Endothelial cell of umbilical vein (primary cell): ENCODE data around the gene APC2. TPM values are rescaled to one million over a fixed set of nuclear protein-coding genes. Genes with fewer than 3 reads are reported as not detected.

ENCODE experiments used
- BruUV-seq: library from RNA; stranded (reverse); fragments of 400-500 nt; replicated peaks from 2 replicates; lab custom pipeline; 2021; lab: Mats Ljungman, UMichigan
- CTCF ChIA-PET: fragments of 300-600, 350-600 bp; sonication (Branson Sonifier 250); formaldehyde crosslinking; loops from one replicate; lab custom pipeline; 2021; ENCODE audit warnings: antibody characterized with exemption, inconsistent platforms; lab: Charles Lee
- POLR2A ChIA-PET: fragments of 300-600, 350-600 bp; sonication (Branson Sonifier 250); formaldehyde crosslinking; loops from one replicate; lab custom pipeline; 2021; ENCODE audit warnings: antibody characterized with exemption, inconsistent platforms; lab: Charles Lee
- DNase-seq: peaks from one replicate; pipeline ENCODE4 v3.0.0-alpha.2; 2011; ENCODE audit warnings: low read depth, low spot score
- FAIRE-seq: peaks from 2 replicates; lab custom pipeline; 2011; peaks lifted over from hg19 to GRCh38; lab: Jason Lieb, UNC
- H2AFZ ChIP-seq: 2 replicates; pipeline ENCODE4 v1.6.0; 2012; ENCODE audit warnings: low read depth, low read length, control low read depth, inconsistent platforms
- H3K27ac ChIP-seq: 2 replicates; pipeline ENCODE4 v1.5.1; 2011; ENCODE audit warnings: low read depth, mild to moderate bottlenecking, control low read depth, low read length, moderate library complexity; ENCODE audit not compliant: insufficient read depth
- H3K27me3 ChIP-seq, 2 experiments: 2 replicates each; pipeline versions ENCODE4 v1.6.0 to v1.6.1; 2011; ENCODE audit warnings: low read length in 2 of 2, mixed read lengths in 1 of 2; ENCODE audit not compliant: control insufficient read depth in 2 of 2, insufficient read depth in 2 of 2
- H3K36me3 ChIP-seq, 2 experiments: 2 replicates in 1 of 2; 3 replicates in 1 of 2; pipeline ENCODE4 v1.5.1; 2011; ENCODE audit warnings: low read length in 2 of 2, mild to moderate bottlenecking in 1 of 2, moderate library complexity in 1 of 2; ENCODE audit not compliant: control insufficient read depth in 2 of 2, insufficient read depth in 2 of 2; ENCODE audit errors: extremely low read depth in 1 of 2
- H3K4me1 ChIP-seq: 3 replicates; pipeline ENCODE4 v1.5.1; 2011; ENCODE audit warnings: mild to moderate bottlenecking, low read length; ENCODE audit not compliant: control insufficient read depth, insufficient read depth; ENCODE audit errors: extremely low read depth
- H3K4me2 ChIP-seq: 2 replicates; pipeline ENCODE4 v1.6.1; 2011; ENCODE audit warnings: low read length, control low read depth, mixed read lengths; ENCODE audit not compliant: insufficient read depth
- H3K4me3 ChIP-seq, 3 experiments: fragments of 200-600 bp in 1 of 3; sonication (generic), shearing (Covaris generic) in 1 of 3; replicated peaks in 1 of 3; 2 replicates each; pipeline ENCODE4 v1.5.1; 2011 to 2016; ENCODE audit warnings: control low read depth in 3 of 3, low read length in 3 of 3, mild to moderate bottlenecking in 2 of 3, inconsistent platforms in 1 of 3, low read depth in 1 of 3, moderate library complexity in 1 of 3; ENCODE audit not compliant: insufficient read depth in 1 of 3
- H3K79me2 ChIP-seq: 2 replicates; pipeline ENCODE4 v1.6.0; 2012; ENCODE audit warnings: low read length, inconsistent platforms; ENCODE audit not compliant: control insufficient read depth, insufficient read depth
- H3K9ac ChIP-seq: replicated peaks from 2 replicates; pipeline ENCODE3; 2011; ENCODE audit warnings: low read length, control low read depth; ENCODE audit not compliant: insufficient read depth; ENCODE audit errors: extremely low read depth
- H3K9me1 ChIP-seq: replicated peaks from 3 replicates; pipeline ENCODE4 v1.6.0; 2011; ENCODE audit warnings: mild to moderate bottlenecking, low read length; ENCODE audit not compliant: control insufficient read depth, insufficient read depth; ENCODE audit errors: extremely low read depth
- H3K9me3 ChIP-seq: replicated peaks from 2 replicates; pipeline ENCODE4 v1.5.1; 2012; ENCODE audit warnings: low read length, inconsistent platforms; ENCODE audit not compliant: control insufficient read depth, insufficient read depth
- H4K20me1 ChIP-seq: replicated peaks from 2 replicates; pipeline ENCODE3; 2011; ENCODE audit warnings: mild to moderate bottlenecking, low read length; ENCODE audit not compliant: control insufficient read depth, insufficient read depth; ENCODE audit errors: extremely low read depth
- EZH2 ChIP-seq: IDR thresholded peaks from 2 replicates; pipeline ENCODE4 v1.6.1; 2012; ENCODE audit warnings: borderline replicate concordance, low read depth, mild to moderate bottlenecking, moderate library complexity, low read length, inconsistent platforms; ENCODE audit not compliant: severe bottlenecking
- FOS ChIP-seq: IDR thresholded peaks from 2 replicates; pipeline ENCODE4 v1.6.1; 2011; ENCODE audit warnings: mild to moderate bottlenecking, low read length, moderate library complexity, borderline replicate concordance; ENCODE audit not compliant: insufficient read depth
- GATA2 ChIP-seq: IDR thresholded peaks from 2 replicates; pipeline ENCODE4 v1.7.0; 2011; ENCODE audit warnings: low read depth, mild to moderate bottlenecking, moderate library complexity, mixed read lengths, low read length; ENCODE audit not compliant: insufficient read length, insufficient read depth
- JUN ChIP-seq: IDR thresholded peaks from 2 replicates; pipeline ENCODE4 v1.6.1; 2011; ENCODE audit warnings: borderline replicate concordance, low read depth; ENCODE audit not compliant: insufficient read length, insufficient read depth
- MYC ChIP-seq: IDR thresholded peaks from one replicate; pipeline ENCODE4 v1.6.1; 2011; ENCODE audit warnings: mild to moderate bottlenecking, low read depth, low read length
- POLR2A ChIP-seq: IDR thresholded peaks from 2 replicates; pipeline ENCODE4 v1.6.1; 2012; ENCODE audit warnings: low read depth, mild to moderate bottlenecking, control low read depth, low read length
- POLR2AphosphoS5 ChIP-seq: IDR thresholded peaks from 2 replicates; pipeline ENCODE4 v1.6.1; 2012; ENCODE audit warnings: low read depth, mild to moderate bottlenecking, control low read depth, low read length, moderate library complexity; ENCODE audit not compliant: insufficient read depth
- dilution Hi-C: fragments of 300-500 bp; cut with MboI; formaldehyde crosslinking; loops from one replicate; pipeline ENCODE4 v1.15.0; 2019; ENCODE audit warnings: low sequenced_read_pairs; ENCODE audit not compliant: extremely low pct_ligation_motif_present
- intact Hi-C: fragments of 100-400 bp; cut with micrococcal nuclease; formaldehyde crosslinking; loops from one replicate; pipeline ENCODE4 v1.10.0; 2022
- polyA plus RNA-seq, 4 experiments: library from polyadenylated mRNA; depleted of rRNA in 3 of 4; stranded (reverse) in 3 of 4; unstranded in 1 of 4; fragments of >200 nt; gene quantifications; 2 replicates each; pipeline versions ENCODE4 v1.2.1 to v1.2.3, GENCODE V29; 2011 to 2012; ENCODE audit warnings: missing spikeins in 1 of 4
- total RNA-seq: library from RNA; stranded (reverse); gene quantifications from 2 replicates; pipeline ENCODE4 v1.2.3, GENCODE V29; 2021
- TF ChIP-seq, protein P1 (sequence below), 2 donors: IDR thresholded peaks; 1 replicate in 1 of 2; 2 replicates in 1 of 2; pipeline ENCODE4 v1.5.1; 2011; ENCODE audit warnings: low read length in 2 of 2, mild to moderate bottlenecking in 2 of 2, moderate library complexity in 2 of 2, control low read depth in 1 of 2, inconsistent platforms in 1 of 2, low read depth in 1 of 2; ENCODE audit not compliant: insufficient read depth in 1 of 2; ENCODE audit errors: extremely low read depth in 1 of 2
- TF ChIP-seq, protein P2 (sequence below): IDR thresholded peaks from 2 replicates; pipeline ENCODE4 v1.6.1; 2011; ENCODE audit not compliant: insufficient read depth, insufficient read length

APC2 gene
- total and polyA plus RNA-seq, 2 donors (not counting 3 experiments of a cell fraction or from before 2014, with no cell fraction given): 0.01 to 0.04 TPM

DNA sequence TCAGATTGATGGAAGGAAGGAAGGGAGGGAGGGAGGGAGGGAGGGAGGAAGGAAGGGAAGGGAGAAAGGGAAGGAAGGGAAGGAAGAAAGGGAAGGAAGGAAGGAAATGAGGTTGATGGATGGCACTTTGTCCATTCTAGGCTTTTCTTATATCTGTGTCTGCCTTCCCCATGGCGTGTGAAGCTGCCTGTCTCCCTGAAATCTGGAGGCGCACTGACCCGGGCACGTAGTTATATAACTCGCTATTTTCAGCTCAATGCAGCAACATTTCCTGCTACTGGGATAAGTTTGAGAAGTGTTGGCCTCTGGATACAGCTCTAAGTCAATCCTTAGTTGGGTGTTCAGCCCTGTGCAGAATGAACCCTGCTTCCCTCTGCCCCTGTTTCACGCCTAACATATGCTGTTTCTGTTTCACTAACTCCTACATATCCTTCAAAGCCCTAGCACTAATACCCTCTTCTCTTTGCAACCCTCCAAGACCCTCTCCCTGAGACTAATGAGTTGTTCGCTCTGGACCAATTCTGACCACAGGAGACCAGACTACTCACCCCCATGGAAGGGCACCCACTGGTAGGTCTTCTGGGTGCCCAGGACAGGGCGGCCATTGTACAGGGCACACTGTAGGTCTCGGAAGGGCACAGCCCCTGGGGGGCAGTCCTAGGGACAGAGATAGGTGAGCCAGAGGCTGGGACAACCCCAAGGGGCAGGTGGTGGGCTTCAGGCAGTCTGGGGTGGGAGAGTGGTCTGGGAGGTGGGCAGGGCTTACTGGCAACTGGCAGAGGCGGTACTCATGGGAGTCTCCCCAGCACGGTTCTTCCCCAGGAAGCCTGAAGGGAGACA lies 59.9 kb downstream of the APC2 start:
- no peaks in the 10 kb centered on the region for H4K20me1 ChIP-seq
- H3K9me3 ChIP-seq: no peaks in the 10 kb centered on the region
- no peak overlapping the region for H3K27ac ChIP-seq
- FAIRE-seq (no peak), DNase-seq (no peak)
- no TSS peak for BruUV-seq
- H2AFZ ChIP-seq: no peak overlapping the region
- H3K9ac ChIP-seq: no peak overlapping the region
- H3K4me2 ChIP-seq: no peak overlapping the region
- H3K36me3 ChIP-seq: no peaks in the 10 kb centered on the region
- ChIA-PET CTCF (interaction anchor here (0.8 to 1.1 kb wide), 4 partner anchors 12 to 316 kb away, joined by 3 to 10 read pairs (median 3); no protein-coding TSS in a partner anchor), POLR2A (no interaction called here)
- H3K4me3 ChIP-seq: no peak overlapping the region
- intact Hi-C loops: loop anchor here (5.0 kb wide), 1 partner anchor 228 kb away; no protein-coding TSS in a partner anchor
- dilution Hi-C loops: no loop called here
- no peaks in the 10 kb centered on the region for H3K9me1 ChIP-seq
- no peaks in the 10 kb centered on the region for H3K4me1 ChIP-seq
- H3K79me2 ChIP-seq: no peaks in the 10 kb centered on the region
- TF ChIP-seq POLR2AphosphoS5 (no peak), FOS (no peak), JUN (no peak), MYC (no peak), EZH2 (no peak), GATA2 (no peak), POLR2A (no peak)
- TF ChIP-seq, protein P1, sequence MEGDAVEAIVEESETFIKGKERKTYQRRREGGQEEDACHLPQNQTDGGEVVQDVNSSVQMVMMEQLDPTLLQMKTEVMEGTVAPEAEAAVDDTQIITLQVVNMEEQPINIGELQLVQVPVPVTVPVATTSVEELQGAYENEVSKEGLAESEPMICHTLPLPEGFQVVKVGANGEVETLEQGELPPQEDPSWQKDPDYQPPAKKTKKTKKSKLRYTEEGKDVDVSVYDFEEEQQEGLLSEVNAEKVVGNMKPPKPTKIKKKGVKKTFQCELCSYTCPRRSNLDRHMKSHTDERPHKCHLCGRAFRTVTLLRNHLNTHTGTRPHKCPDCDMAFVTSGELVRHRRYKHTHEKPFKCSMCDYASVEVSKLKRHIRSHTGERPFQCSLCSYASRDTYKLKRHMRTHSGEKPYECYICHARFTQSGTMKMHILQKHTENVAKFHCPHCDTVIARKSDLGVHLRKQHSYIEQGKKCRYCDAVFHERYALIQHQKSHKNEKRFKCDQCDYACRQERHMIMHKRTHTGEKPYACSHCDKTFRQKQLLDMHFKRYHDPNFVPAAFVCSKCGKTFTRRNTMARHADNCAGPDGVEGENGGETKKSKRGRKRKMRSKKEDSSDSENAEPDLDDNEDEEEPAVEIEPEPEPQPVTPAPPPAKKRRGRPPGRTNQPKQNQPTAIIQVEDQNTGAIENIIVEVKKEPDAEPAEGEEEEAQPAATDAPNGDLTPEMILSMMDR (IDR thresholded peaks at IDR 0.05; ENCODE audit: extremely low read depth in 1 of 2, insufficient read depth in 1 of 2, low read depth in 1 of 2, low read length in 2 of 2): no peak
- TF ChIP-seq, protein P2, sequence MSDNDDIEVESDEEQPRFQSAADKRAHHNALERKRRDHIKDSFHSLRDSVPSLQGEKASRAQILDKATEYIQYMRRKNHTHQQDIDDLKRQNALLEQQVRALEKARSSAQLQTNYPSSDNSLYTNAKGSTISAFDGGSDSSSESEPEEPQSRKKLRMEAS: no peak
- peaks cover 5 to 8% of the 10 kb centered on the region in 2 experiments for H3K27me3 ChIP-seq
